Brain pericyte (primary cell): ENCODE data around the gene TXNRD1.
A peak's percentile ranks its signal among the peaks of the same experiment; 100 is the strongest.
"Not testable (repeated sequence)": the region's sequence is repeated elsewhere in the genome, so short reads cannot be mapped to it uniquely, and the experiment has no call there.

Experiments
- DNase-seq: peaks from one replicate; pipeline ENCODE4 v3.0.0-alpha.2; 2012; ENCODE audit warnings: low read depth, low spot score

Gene TXNRD1

GRCh38 chr12:104215638-104216297 lies at the start of gene TXNRD1:
TSS of gene TXNRD1 (plus strand) at chr12:104215779. CDS start at chr12:104215803, 24 bp downstream.
- DNase-seq, result no peak

GRCh38 chr12:104165801-104166200 lies 49.8 kb upstream of the TXNRD1 start:
- no peak for DNase-seq

- DNase-seq, result no peak
Observed at GRCh38 chr12:104166465-104166864, 49.1 kb upstream of the TXNRD1 start.

DNA sequence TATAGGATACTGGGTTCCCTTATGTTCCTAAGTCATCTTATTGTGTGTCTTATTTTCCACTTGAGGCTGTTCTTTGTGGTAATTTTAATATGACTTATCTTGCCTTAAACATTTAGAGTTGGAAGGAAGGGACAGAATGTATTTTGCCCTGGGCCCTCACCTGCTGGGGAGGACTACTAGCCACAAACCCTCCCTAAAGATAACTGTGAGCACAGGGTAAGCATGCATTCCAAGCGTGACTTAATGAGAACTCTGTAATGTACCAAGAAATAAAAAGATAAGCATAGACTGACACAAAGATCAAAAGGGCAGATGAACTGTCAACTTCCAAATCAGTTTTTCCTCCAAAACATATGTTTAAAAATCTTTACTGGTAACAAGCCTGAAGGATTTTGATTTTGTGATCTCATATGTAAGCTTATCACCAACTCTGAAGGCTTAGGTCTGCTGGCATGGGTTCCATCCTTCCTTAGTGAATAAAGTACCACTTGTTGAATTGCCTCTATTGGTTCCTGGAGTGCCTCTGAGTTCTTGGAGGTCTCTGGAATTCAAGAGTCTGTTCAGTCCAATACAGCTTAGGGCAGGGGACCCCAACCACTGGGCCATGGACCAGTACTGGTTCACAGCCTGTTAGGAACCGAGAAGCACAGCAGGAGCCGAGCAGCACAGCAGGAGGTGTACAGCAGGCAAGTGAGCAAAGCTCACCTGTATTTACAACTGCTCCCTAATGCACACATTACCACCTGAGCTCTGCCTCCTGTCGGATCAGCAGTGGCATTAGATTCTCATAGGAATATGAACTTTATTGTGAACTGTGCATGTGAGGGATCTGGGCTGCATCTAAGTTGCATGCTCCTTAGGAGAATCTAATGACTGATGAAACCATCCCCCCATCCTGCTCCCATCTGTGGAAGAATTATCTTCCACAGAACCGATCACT lies 47.8 kb upstream of the TXNRD1 start:
- DNase-seq, result no peak

DNA sequence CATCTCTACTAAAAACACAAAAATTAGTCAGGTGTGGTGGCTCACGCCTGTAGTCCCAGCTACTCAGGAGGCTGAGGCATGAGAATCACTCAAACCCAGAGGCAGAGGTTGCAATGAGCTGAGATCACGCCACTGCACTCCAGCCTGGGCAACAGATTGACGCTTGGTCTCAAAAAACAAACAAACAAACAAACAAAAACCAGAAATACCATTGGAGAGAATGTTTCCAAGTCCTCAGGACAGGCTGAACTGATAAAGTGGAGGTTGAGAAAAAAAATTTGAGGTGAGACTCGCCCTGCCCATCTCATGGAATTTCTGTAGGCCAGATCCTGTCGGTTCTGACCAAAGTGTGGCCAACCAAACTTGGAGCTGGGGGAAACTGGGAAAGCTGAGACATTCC lies 47.0 kb upstream of the TXNRD1 start:
- DNase-seq, result no peak

- no peak for DNase-seq
Observed at GRCh38 chr12:104171785-104172569, 43.6 kb upstream of the TXNRD1 start.

GRCh38 chr12:104172570-104172947 lies 43.0 kb upstream of the TXNRD1 start:
- DNase-seq, result no peak

- not testable (repeated sequence) for DNase-seq
Observed at GRCh38 chr12:104173804-104174203, 41.8 kb upstream of the TXNRD1 start.

DNA sequence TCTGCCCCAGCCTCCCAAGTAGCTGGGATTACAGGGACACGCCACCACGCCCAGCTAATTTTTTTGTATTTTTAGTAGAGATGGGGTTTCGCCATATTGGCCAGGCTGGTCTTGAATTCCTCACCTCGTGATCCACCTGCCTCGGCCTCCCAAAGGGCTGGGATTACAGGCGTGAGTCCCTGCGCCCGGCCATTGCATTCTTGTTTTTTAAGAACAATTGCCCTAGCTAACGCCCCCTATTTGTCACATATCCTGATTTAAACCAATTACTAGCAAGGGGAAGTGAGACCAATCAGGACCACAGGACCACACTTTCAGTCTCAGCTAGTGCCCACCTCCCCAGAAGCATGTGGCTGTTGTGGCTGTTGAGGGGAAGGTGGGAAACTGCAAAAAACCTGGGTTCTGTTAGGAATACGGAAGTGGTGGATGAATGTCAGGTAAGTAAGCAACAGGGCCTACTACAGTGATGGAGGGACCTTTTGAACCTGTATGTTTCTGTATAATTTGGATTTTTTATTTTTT lies 39.8 kb upstream of the TXNRD1 start:
- DNase-seq, result no peak

- no peak for DNase-seq
Observed at GRCh38 chr12:104177336-104177662, 38.3 kb upstream of the TXNRD1 start.

DNA sequence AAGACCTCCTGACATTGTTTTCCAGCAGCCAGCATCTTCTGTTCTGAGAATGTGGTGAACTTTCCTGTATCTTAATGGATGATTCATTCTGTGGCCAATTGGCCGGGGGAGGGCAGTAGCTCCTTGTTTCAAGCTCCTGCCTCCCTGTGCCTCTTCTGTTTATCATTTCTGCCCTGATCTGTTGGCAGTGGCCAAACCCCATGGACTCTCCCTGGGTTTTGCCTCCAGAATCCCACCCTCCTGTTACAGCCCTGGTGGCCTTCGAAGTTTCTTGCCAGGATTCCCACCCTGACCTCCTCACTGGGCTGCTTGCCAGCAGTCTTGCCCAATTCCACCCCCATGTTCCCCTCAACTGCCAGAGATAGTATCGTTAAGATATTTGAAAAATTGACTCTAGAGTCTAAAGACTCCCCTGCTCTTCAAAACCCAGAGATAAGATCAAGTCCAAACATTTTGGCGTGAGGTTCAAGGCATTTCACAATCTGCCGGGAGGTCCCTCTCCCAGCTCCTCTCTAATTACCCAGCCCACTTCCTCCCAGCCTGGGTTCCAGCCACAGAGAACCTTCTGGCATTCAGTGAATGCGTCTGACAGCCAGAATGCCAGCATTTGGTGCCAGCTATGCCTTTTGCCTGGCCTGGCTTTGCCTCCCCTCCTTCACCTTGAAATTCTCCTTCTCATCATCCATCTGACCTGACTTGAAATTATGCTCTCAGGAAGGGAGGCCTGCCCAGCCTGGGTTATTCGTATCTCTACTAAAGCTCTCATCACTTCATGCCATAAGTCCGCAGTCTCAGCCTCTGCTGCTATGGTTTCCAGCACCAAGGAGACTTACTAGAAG lies 37.7 kb upstream of the TXNRD1 start:
- DNase-seq, result peak; percentile 63

DNA sequence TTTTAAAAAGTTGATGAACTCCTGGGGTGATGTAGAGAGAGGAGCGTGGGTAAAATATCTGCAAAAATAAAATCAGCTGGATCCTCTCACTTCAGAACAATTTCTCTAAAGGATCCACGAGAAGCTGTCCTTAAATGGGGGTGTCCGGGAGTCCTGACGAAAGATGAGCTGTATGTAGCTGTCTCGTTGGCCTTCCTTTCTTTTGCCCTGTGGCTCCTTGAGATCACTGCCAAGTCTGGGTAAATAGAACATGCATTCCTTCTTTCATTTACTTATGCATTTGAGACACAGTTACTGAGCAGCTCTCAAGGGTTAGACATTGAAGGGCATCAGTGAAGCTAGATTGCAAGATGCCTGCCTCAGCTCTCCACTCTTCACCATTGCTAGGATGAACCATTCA lies 35.2 kb upstream of the TXNRD1 start:
- DNase-seq, result no peak

GRCh38 chr12:104181313-104181712 lies 34.3 kb upstream of the TXNRD1 start:
- DNase-seq, result no peak

DNA sequence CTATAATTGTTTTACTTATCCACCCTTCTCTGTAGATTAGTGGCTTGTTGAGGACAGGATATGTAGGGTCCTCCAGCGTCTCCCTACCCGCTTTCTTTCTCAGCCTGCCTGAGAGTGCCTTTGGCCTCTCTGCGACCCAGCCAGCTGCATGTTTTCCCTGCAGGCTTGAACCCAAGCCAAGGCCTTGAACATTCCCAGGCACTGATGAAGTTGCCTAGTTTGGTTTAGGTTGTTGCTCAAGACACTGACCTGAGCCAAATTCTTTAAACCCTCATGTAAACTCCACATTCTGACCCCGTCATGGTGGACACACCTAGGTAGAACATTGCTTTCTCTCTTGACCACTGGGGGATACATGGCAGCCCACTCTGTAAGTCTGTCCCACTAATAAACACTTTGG lies 33.4 kb upstream of the TXNRD1 start:
- DNase-seq, result no peak

DNA sequence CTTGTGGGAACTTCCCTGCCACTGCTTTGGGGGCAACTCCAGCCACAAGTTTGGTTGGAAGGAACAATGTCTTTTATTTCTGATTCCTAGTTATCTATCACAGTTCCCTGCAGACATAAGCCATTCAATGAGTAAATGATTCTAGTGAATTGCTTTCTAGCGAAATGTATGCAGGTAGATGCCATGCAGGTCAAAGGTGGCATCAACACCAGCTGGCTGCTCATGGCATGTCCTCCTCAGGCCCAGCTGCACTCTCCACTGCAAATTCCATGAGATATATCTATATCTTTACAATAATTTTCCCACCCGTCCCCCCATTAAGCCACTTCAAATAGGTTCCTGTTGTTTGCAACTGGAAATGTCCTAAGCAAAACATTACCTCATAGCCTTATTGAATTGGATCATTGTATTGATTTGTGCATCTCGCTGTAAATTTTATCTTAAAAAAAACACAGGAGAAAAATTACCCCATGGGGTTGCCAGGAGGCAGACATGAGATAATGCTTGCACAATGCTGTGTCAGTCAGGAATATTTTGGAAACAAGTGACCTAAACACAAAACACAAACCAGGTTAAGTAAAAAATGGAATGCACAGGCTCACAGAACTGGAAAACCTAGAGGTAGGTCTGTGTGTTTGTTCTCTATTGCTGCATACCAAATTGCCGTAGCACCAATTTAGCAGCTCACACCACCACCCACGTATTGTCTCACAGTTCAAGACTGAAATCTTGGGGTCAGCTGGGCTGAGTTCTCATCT lies 32.8 kb upstream of the TXNRD1 start:
- DNase-seq, result no peak

GRCh38 chr12:104183443-104183842 lies 32.1 kb upstream of the TXNRD1 start:
- DNase-seq, result no peak

- DNase-seq, result no peak
Observed at GRCh38 chr12:104187446-104188155, 28.0 kb upstream of the TXNRD1 start.

GRCh38 chr12:104188534-104188933 lies 27.0 kb upstream of the TXNRD1 start:
- DNase-seq, result no peak

- no peak for DNase-seq
Observed at GRCh38 chr12:104189915-104190555, 25.5 kb upstream of the TXNRD1 start.
